GM10248 (cell line): ENCODE measurements around the gene CDC5L.

Experiments
- CTCF ChIA-PET: fragments of 300-600 bp; sonication (Branson Sonifier 250); formaldehyde crosslinking; extraction: SDS; loops from one replicate; lab custom pipeline; 2021; ENCODE audit warnings: antibody characterized with exemption; lab: Yijun Ruan, JAX
- POLR2A ChIA-PET: fragments of 350-650 bp; sonication (Branson Sonifier 250); formaldehyde crosslinking; extraction: SDS; loops from one replicate; lab custom pipeline; 2020; ENCODE audit warnings: antibody characterized with exemption; lab: Yijun Ruan, JAX
- DNase-seq: peaks from one replicate; pipeline ENCODE4 v3.0.0; 2012; ENCODE audit errors: extremely low spot score
- CTCF ChIP-seq: IDR thresholded peaks from 2 replicates; pipeline ENCODE4 v1.5.1; 2012; ENCODE audit warnings: mild to moderate bottlenecking, low read depth; ENCODE audit errors: extremely low read depth, missing control alignments, control extremely low read depth

The CDC5L gene

GRCh38 chr6:44475417-44475778, 87.9 kb downstream of the CDC5L start:
- DNase-seq: no peak
- CTCF ChIA-PET: interaction anchor here (0.7 to 4.0 kb wide), 61 partner anchors 9 to 1933 kb away, joined by 3 to 52 read pairs (median 4); partner anchors contain the start of gene SUPT3H
- POLR2A ChIA-PET: no interaction called here
- TF ChIP-seq CTCF: no peak

- peak; percentile 91 for TF ChIP-seq CTCF
- DNase-seq: peak; percentile 87
- POLR2A ChIA-PET: no interaction called here
- CTCF ChIA-PET: interaction anchor here (0.6 to 4.0 kb wide), 64 partner anchors 10 to 1932 kb away, joined by 3 to 52 read pairs (median 4); partner anchors contain the start of gene SUPT3H
These were observed 88.4 kb downstream of the CDC5L start for GRCh38 chr6:44475779-44476434.

GRCh38 chr6:44476849-44477248, 89.3 kb downstream of the CDC5L start:
- no peak for TF ChIP-seq CTCF
- ChIA-PET POLR2A (no interaction called here), CTCF (interaction anchor here (0.9 to 4.0 kb wide), 18 partner anchors 9 to 1659 kb away, joined by 3 to 52 read pairs (median 8); no protein-coding TSS in a partner anchor)
- DNase-seq: no peak

GRCh38 chr6:44477293-44477894, 89.9 kb downstream of the CDC5L start:
- no peak for DNase-seq
- CTCF ChIA-PET: interaction anchor here (0.9 to 4.0 kb wide), 6 partner anchors 9 to 1445 kb away, joined by 3 to 52 read pairs (median 28); no protein-coding TSS in a partner anchor
- POLR2A ChIA-PET: no interaction called here
- no peak for TF ChIP-seq CTCF

GRCh38 chr6:44478158-44478557, 90.7 kb downstream of the CDC5L start:
- CTCF ChIA-PET: interaction anchor here (1.3 to 4.0 kb wide), 2 partner anchors 18 to 21 kb away, joined by 3 to 52 read pairs; no protein-coding TSS in a partner anchor

More at GRCh38 chr6:44478158-44478557, 90.7 kb downstream of the CDC5L start:
- POLR2A ChIA-PET: no interaction called here
- DNase-seq: no peak
- TF ChIP-seq CTCF: no peak
